ENCODE data around the gene DCD. TPM values are rescaled to one million over a fixed set of nuclear protein-coding genes. Genes with fewer than 3 reads are reported as not detected.
A peak's percentile ranks its signal among the peaks of the same experiment; 100 is the strongest.

The DCD gene, protein sequence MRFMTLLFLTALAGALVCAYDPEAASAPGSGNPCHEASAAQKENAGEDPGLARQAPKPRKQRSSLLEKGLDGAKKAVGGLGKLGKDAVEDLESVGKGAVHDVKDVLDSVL
- not detected for total RNA-seq
- not detected for polyA plus RNA-seq (ENCODE audit: insufficient read depth, low read depth, low replicate concordance)
- long read RNA-seq, donor 1, result 0 reads
- long read RNA-seq, donor 2, result 0 reads

DNA sequence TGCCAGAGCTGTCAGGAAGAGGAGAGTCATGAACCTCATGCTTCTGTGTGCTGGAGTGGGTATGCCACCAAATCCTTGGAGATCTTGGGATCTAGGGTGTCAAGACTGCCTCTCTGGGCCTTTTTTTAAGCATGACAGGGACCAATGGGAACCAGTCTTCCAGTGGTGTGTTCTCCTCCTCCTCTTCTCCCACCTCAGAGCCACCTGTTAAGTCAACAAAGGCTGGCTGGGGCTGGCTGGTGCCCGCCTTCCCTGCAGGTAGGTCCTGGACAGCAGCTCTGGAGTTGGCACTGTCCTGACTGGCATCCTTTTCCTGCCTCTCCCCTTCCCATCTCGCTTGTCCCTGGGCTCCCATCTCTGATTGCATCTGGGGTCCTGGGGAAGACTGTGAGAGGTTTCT is at the start of gene DCD:
Gene DCD, minus strand, starts transcription at position 101 of the 400 bp plus-strand sequence. Its CDS starts 62 bp downstream, at position 39.
- Histone ChIP-seq H3K4me1 (no peaks in the 10 kb centered on the region), H3K36me3 (ENCODE audit: low read depth, missing control alignments) (no peaks in the 10 kb centered on the region), H3K27ac (no peak within 1 kb of the TSS), H3K27me3 (no peaks in the 10 kb centered on the region), H3K4me3 (no peak within 1 kb of the TSS), H3K9me3 (no peaks in the 10 kb centered on the region)
- TF ChIP-seq, protein P1, sequence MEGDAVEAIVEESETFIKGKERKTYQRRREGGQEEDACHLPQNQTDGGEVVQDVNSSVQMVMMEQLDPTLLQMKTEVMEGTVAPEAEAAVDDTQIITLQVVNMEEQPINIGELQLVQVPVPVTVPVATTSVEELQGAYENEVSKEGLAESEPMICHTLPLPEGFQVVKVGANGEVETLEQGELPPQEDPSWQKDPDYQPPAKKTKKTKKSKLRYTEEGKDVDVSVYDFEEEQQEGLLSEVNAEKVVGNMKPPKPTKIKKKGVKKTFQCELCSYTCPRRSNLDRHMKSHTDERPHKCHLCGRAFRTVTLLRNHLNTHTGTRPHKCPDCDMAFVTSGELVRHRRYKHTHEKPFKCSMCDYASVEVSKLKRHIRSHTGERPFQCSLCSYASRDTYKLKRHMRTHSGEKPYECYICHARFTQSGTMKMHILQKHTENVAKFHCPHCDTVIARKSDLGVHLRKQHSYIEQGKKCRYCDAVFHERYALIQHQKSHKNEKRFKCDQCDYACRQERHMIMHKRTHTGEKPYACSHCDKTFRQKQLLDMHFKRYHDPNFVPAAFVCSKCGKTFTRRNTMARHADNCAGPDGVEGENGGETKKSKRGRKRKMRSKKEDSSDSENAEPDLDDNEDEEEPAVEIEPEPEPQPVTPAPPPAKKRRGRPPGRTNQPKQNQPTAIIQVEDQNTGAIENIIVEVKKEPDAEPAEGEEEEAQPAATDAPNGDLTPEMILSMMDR (IDR thresholded peaks at IDR 0.05), result no peak
- no peak for TF ChIP-seq POLR2A (IDR thresholded peaks at IDR 0.05)
- intact Hi-C loops (cut with DNase I; ENCODE audit: low total_unique reads), result no loop called here
- 96 to 100% methylated on average over 1 to 2 of the region's 2 CpGs for whole genome bisulfite sequencing, 2 donors
- no peak for DNase-seq

DNA sequence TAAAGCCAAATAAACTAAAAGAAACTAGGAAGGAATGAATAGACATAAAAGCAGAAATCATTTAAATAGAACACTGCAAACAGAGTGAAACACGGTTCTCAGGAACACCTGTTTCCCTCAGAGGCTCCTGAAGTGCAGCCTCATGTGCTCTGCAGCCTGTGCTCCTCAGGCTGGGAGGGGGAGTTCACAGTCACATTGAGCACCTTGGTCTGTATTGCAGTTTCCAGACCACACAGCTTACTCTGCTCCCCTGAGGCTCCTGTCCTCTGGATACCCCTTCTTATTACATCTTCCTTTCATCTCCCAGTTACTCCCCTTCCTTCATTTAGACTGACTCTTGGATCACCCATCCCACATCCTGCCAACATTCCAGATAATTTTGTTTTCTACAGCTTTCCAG is 49.7 kb upstream of the DCD start:
- WGBS, 2 donors, result 11 to 14% methylated on average over 1 of the region's 1 CpG
- TF ChIP-seq, protein P1 (IDR thresholded peaks at IDR 0.05), result no peak
- TF ChIP-seq POLR2A (IDR thresholded peaks at IDR 0.05), result no peak
- Histone ChIP-seq H3K27me3 (no peaks in the 10 kb centered on the region), H3K36me3 (ENCODE audit: low read depth, missing control alignments) (no peaks in the 10 kb centered on the region), H3K4me3 (no peak overlapping the region), H3K9me3 (no peaks in the 10 kb centered on the region), H3K27ac (no peak overlapping the region), H3K4me1 (peaks cover 13% of the 10 kb centered on the region)
- no peak for DNase-seq
- intact Hi-C loops (cut with DNase I; ENCODE audit: low total_unique reads), result no loop called here

DNA sequence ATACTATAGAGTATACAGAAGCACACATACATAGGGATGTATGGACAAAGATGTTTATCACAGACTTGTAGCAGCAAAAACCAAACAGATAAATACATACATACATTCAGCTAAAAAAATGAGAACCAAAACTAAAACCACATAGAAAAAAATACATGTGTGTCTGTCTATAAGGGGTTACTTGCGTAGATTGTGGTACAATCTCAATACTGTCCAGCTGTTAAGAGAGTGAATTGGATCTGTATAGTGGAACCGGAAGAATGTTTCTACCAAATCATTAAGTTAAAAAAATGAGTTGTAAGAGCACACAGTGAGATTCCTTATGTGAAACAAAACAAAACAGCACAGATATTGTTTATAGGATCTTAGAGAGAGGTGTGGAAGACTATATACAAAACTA is 44.2 kb upstream of the DCD start:
- intact Hi-C loops (cut with DNase I; ENCODE audit: low total_unique reads), result no loop called here
- Histone ChIP-seq H3K36me3 (ENCODE audit: low read depth, missing control alignments) (no peaks in the 10 kb centered on the region), H3K4me1 (no peaks in the 10 kb centered on the region), H3K9me3 (no peaks in the 10 kb centered on the region), H3K27ac (no peak overlapping the region), H3K27me3 (no peaks in the 10 kb centered on the region), H3K4me3 (no peak overlapping the region)
- WGBS, 2 donors, result 46 to 63% methylated on average over 2 of the region's 2 CpGs
- DNase-seq, result no peak
- no peak for TF ChIP-seq POLR2A (IDR thresholded peaks at IDR 0.05)
- TF ChIP-seq, protein P1 (IDR thresholded peaks at IDR 0.05), result no peak

DNA sequence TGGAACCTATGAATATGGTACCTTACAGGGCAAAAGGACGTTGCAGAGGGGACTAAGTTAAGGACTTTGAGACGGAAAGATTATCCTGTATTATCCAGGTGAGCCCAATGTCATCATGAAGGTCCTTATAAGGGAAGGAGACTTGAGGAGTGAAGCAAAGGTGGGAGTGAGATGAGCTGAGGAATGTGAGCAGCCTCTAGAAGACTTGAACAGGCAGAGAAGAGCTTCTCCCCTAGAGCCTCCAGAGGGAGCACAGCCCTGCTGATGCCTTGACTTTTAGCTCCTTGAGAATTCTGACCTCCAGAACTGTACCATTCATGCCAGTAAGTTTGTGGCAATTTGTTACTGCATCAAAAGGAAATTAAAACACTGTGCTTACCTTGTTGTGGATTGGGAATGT is 41.8 kb upstream of the DCD start:
- TF ChIP-seq POLR2A (IDR thresholded peaks at IDR 0.05), result no peak
- TF ChIP-seq, protein P1 (IDR thresholded peaks at IDR 0.05), result no peak
- Histone ChIP-seq H3K27ac (no peak overlapping the region), H3K4me1 (no peaks in the 10 kb centered on the region), H3K27me3 (no peaks in the 10 kb centered on the region), H3K36me3 (ENCODE audit: low read depth, missing control alignments) (no peaks in the 10 kb centered on the region), H3K4me3 (no peak overlapping the region), H3K9me3 (no peaks in the 10 kb centered on the region)
- 82% methylated on average over 2 of the region's 2 CpGs for WGBS, 2 donors
- intact Hi-C loops (cut with DNase I; ENCODE audit: low total_unique reads), result no loop called here
- peak; percentile 30 for DNase-seq

DNA sequence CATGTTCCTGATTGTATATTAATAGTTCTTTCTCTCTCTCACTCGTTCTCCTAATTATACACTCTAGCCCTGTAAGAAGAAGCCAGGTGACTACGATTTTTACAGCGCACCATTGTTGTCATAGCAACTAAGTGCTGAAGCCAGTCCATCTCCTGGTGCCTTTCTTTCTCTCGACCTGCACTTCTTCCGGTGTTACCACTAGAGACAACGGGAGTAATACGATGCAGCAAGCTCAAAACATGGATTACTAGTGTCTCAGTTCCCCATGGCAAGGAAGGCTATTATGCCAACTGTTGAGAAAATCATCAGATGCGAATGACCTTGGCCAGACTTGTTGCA is 40.8 kb upstream of the DCD start:
- TF ChIP-seq, protein P1 (IDR thresholded peaks at IDR 0.05), result no peak
- no peak for TF ChIP-seq POLR2A (IDR thresholded peaks at IDR 0.05)
- H3K27me3 ChIP-seq, result no peaks in the 10 kb centered on the region
- no peak for DNase-seq
- no peak overlapping the region for H3K27ac ChIP-seq
- H3K36me3 ChIP-seq (ENCODE audit: low read depth, missing control alignments), result no peaks in the 10 kb centered on the region
- intact Hi-C loops (cut with DNase I; ENCODE audit: low total_unique reads), result no loop called here
- no peaks in the 10 kb centered on the region for H3K9me3 ChIP-seq
- H3K4me3 ChIP-seq, result no peak overlapping the region
- WGBS, 2 donors, result 65 to 72% methylated on average over 8 of the region's 8 CpGs
- H3K4me1 ChIP-seq, result no peaks in the 10 kb centered on the region
